OCI-LY7 (cell line): ENCODE measurements around the gene NGB.

ENCODE experiments used
- CTCF ChIP-seq: fragments of 200-600 bp; sonication (generic); conservative IDR thresholded peaks from 2 replicates; pipeline ENCODE4 v1.5.1; 2014; ENCODE audit warnings: mild to moderate bottlenecking, antibody characterized with exemption, low read length, moderate library complexity, mixed read lengths
- EZH2phosphoT487 ChIP-seq: fragments of 200-600 bp; sonication (generic); IDR thresholded peaks from 2 replicates; pipeline ENCODE4 v1.6.1; 2018; ENCODE audit warnings: low read depth, borderline replicate concordance, mild to moderate bottlenecking, mixed run types, antibody characterized with exemption, low read length, moderate library complexity, mixed read lengths

DNA sequence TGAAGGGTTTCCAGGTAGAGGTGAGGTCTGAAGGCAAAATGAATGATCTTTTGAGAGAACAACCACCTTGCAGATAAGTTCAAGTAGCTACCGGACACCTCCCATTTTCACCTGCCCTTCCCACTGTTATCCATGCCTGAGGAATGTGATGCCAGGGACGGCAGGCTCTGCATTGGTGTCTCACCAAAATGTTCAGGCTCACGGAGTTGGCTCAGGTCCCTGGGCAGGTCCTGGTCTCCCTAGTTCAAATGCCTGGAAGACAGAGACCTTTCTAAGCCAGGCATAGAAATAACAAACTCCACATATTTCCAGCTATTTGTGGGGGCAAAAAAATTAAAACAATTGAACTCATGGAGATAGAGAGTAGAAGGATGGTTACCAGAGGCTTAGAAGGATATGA lies 53.5 kb downstream of the NGB start:
- no peak for TF ChIP-seq CTCF
- no peak for TF ChIP-seq EZH2phosphoT487
